NT2/D1 (cell line): Measurements from ENCODE around the gene ARL6IP4.

Experiments used
- DNase-seq: peaks from one replicate; pipeline ENCODE4 v3.0.0-alpha.2; 2011; ENCODE audit warnings: low read depth, low spot score
- H3K27me3 ChIP-seq: 2 replicates; pipeline ENCODE4 v1.6.0; 2011; ENCODE audit warnings: mild to moderate bottlenecking; ENCODE audit not compliant: insufficient read length, insufficient read depth
- H3K36me3 ChIP-seq: 2 replicates; pipeline ENCODE4 v1.6.1; 2011; ENCODE audit warnings: mild to moderate bottlenecking, low read length, mixed read lengths; ENCODE audit not compliant: insufficient read depth, insufficient read length
- H3K4me1 ChIP-seq: 2 replicates; pipeline ENCODE4 v1.5.1; 2011; ENCODE audit not compliant: insufficient read depth, insufficient read length
- H3K4me3 ChIP-seq: 2 replicates; pipeline ENCODE4 v1.5.1; 2011; ENCODE audit warnings: low read depth; ENCODE audit not compliant: insufficient read length
- H3K9ac ChIP-seq: 2 replicates; pipeline ENCODE4 v1.6.0; 2011; ENCODE audit warnings: low read depth; ENCODE audit not compliant: insufficient read length
- H3K9me3 ChIP-seq: 2 replicates; pipeline ENCODE4 v1.5.1; 2011; ENCODE audit warnings: mild to moderate bottlenecking, low read length; ENCODE audit not compliant: insufficient read depth
- SUZ12 ChIP-seq: IDR thresholded peaks from 2 replicates; pipeline ENCODE4 v1.6.1; 2011; ENCODE audit not compliant: insufficient read length, insufficient read depth; ENCODE audit errors: extremely low read depth
- YY1 ChIP-seq: IDR thresholded peaks from 2 replicates; pipeline ENCODE4 v1.6.1; 2011; ENCODE audit not compliant: insufficient read length, insufficient read depth
- ZNF274 ChIP-seq: IDR thresholded peaks from 2 replicates; pipeline ENCODE4 v1.6.1; 2011; ENCODE audit warnings: mild to moderate bottlenecking, low read depth, low read length

ARL6IP4 gene

DNA sequence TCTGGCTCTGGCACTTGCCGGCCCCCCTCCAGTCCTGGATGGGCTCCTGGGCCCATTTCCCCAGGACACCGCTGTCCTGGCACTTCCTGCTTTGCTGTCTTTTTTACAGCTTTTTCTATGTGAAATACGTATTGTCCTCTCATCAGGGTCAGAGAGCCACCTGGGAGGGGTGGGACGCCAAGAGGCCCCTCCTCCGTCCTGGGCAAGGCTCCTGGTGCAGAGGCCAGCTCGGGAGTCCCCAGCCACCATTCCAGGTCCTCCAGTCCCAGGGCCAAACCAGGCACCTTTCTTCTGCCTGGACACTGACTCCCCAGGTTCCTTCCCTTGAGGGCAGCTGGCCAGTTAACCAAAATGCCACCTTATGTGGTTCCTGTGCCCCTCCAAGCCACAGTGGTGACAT lies 22.8 kb downstream of the ARL6IP4 start:
- peaks cover 6% of the 10 kb centered on the region for H3K4me1 ChIP-seq
- H3K4me3 ChIP-seq: no peak overlapping the region
- TF ChIP-seq YY1 (no peak), SUZ12 (no peak), ZNF274 (no peak)
- no peak overlapping the region for H3K9ac ChIP-seq
- H3K9me3 ChIP-seq: no peaks in the 10 kb centered on the region
- no peak for DNase-seq
- no peaks in the 10 kb centered on the region for H3K27me3 ChIP-seq
- peaks cover 52% of the 10 kb centered on the region for H3K36me3 ChIP-seq

DNA sequence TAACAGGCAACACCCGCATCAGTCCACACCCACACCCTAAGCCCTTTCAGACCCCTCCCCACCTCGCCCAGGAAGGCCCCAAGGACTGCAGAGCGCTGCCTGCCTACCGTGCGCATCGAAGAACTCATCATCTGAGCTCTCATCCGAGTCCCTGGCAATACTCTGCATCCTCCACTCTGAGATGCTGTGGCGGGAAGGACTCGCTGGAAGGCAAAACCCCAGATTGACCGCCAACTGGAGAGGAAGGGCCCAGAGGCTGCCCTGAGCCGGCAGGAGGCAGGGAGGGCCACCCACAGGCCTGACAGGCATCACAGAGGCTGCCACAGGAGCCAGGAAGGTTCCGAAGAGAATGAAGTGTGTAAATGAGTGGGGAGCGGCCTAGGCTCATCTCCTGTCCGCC lies 23.8 kb downstream of the ARL6IP4 start:
- Histone ChIP-seq H3K4me3 (no peak overlapping the region), H3K9ac (no peak overlapping the region), H3K4me1 (peaks cover 6% of the 10 kb centered on the region), H3K27me3 (no peaks in the 10 kb centered on the region), H3K36me3 (peaks cover 58% of the 10 kb centered on the region), H3K9me3 (no peaks in the 10 kb centered on the region)
- no peak for DNase-seq
- TF ChIP-seq SUZ12: no peak
- TF ChIP-seq YY1: no peak
- TF ChIP-seq ZNF274: no peak

DNA sequence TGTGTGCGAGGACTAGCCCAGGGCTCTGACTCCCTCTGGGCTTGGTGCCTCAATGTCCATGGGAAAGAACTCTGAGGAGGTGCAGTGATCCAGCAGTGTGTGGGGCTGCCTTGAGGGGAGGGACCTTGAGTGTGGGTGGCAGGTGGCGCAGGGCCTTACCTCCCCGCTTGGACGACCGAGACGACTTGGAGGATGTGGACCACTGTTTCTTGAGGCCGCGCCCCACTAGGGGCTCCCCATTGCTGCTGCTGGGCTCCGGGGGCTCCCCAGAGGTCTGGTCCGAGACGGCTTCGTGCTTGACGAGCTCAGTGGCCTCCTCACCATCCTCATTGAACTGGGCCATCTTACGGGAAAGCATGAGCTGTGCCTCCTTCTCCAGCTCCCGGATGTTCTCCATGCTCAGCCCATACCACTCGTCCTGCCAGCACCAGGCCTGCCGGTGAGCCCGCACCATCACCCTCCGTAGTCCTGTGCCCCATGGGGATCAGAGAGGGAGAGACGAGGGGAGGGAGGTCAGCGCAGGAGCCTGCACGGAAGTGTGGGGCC lies 24.7 kb downstream of the ARL6IP4 start:
- no peak overlapping the region for H3K9ac ChIP-seq
- H3K4me1 ChIP-seq: peaks cover 5% of the 10 kb centered on the region
- no peak overlapping the region for H3K4me3 ChIP-seq
- no peaks in the 10 kb centered on the region for H3K27me3 ChIP-seq
- peaks cover 58% of the 10 kb centered on the region for H3K36me3 ChIP-seq
- DNase-seq: no peak
- no peaks in the 10 kb centered on the region for H3K9me3 ChIP-seq
- TF ChIP-seq YY1 (no peak), SUZ12 (no peak), ZNF274 (no peak)

DNA sequence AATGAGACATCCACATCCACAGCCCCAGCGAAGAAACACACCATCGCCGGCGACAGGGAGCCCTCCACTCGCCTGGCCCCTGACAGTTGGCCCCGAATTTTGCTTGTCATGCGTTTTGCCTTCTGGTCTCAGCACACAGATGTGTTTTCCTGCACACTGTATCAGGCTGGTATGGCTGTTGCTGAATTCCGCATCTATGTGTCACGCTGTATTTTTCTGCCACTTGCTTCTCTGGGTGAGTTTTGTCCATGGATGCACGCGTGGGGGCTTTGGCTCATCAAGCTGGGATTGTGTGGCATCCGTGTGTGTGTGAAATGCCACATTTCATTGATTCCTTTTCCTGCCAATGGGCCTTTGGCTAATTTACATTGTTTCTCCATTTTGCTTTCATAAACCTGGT lies 26.5 kb downstream of the ARL6IP4 start:
- no peak for DNase-seq
- Histone ChIP-seq H3K9ac (no peak overlapping the region), H3K27me3 (no peaks in the 10 kb centered on the region), H3K9me3 (no peaks in the 10 kb centered on the region), H3K4me3 (no peak overlapping the region), H3K4me1 (peaks cover 7% of the 10 kb centered on the region), H3K36me3 (peaks cover 59% of the 10 kb centered on the region)
- TF ChIP-seq YY1: no peak
- no peak for TF ChIP-seq ZNF274
- no peak for TF ChIP-seq SUZ12

DNA sequence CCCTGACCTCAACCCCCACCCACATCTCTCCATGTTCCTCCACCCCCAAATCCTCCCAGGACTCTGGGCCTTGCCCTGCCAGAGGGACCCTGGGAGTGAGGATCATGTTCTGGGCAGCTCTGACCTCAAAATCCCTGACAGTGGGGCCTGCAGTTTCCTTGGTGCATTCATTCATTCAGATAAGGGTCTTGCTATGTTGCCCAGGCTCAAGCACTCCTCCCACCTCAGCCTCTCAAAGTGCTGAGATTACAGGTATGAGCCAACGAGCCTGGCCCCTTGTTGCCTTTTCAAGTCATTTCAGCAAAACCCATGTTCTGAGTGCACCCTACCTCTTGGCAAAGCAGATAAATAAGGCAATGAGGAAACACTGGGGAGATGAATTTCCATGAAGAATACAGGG lies 29.6 kb downstream of the ARL6IP4 start:
- DNase-seq: no peak
- H3K27me3 ChIP-seq: no peaks in the 10 kb centered on the region
- no peak for TF ChIP-seq YY1
- no peak for TF ChIP-seq SUZ12
- TF ChIP-seq ZNF274: no peak
- no peak overlapping the region for H3K9ac ChIP-seq
- H3K4me3 ChIP-seq: no peak overlapping the region
- no peaks in the 10 kb centered on the region for H3K9me3 ChIP-seq
- H3K36me3 ChIP-seq: peaks cover 55% of the 10 kb centered on the region
- H3K4me1 ChIP-seq: peaks cover 5% of the 10 kb centered on the region

DNA sequence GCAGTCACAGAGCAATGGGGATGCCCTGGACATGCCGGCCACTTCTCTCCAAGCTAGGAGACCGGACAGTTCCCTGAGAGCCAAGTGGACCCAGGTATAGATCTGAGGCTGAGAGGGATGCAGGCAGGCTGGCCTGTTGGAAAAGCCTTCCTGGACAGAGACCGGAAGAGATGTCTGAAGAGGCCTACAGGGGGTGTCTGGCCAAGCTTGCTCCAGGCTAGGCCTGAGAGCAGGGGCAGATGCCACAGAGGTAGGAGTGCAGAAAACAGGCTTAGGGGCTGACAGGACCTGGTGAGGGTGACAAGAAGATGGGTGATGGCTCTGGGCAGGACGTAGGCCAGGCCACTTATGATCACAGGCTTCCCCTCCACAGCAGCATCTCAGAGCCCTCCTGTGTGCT lies 30.2 kb downstream of the ARL6IP4 start:
- no peak for DNase-seq

DNA sequence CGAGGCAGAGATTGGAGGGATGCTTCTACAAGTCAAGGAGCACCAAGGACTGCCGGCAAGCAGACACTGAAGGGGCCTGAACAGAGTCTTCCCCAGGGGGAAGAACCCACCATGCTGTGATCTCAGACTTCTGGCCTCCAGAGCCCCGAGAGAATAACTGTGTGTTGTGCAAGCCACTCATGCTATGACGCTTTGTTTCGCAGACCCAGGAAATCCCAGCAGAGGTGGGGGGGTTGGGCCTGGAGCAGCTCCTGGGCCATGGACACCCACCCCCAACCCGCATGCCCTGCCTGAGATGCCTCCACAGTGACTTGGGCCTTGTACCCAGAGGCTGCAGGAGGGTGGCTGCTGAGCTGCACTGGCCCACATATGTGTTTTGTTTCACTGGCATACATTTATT lies 31.2 kb downstream of the ARL6IP4 start:
- Histone ChIP-seq H3K9ac (no peak overlapping the region), H3K4me3 (no peak overlapping the region), H3K9me3 (no peaks in the 10 kb centered on the region), H3K36me3 (peaks cover 51% of the 10 kb centered on the region), H3K27me3 (no peaks in the 10 kb centered on the region), H3K4me1 (peaks cover 5% of the 10 kb centered on the region)
- no peak for DNase-seq
- TF ChIP-seq SUZ12 (no peak), YY1 (no peak), ZNF274 (no peak)

More for the DNA sequence above, 30.2 kb downstream of the ARL6IP4 start:
- Histone ChIP-seq H3K9me3 (no peaks in the 10 kb centered on the region), H3K27me3 (no peaks in the 10 kb centered on the region), H3K9ac (no peak overlapping the region), H3K4me1 (peaks cover 5% of the 10 kb centered on the region), H3K4me3 (no peak overlapping the region), H3K36me3 (peaks cover 51% of the 10 kb centered on the region)
- TF ChIP-seq YY1 (no peak), SUZ12 (no peak), ZNF274 (no peak)
